ENCODE data around the gene KCNMA1.

Gene KCNMA1

DNA sequence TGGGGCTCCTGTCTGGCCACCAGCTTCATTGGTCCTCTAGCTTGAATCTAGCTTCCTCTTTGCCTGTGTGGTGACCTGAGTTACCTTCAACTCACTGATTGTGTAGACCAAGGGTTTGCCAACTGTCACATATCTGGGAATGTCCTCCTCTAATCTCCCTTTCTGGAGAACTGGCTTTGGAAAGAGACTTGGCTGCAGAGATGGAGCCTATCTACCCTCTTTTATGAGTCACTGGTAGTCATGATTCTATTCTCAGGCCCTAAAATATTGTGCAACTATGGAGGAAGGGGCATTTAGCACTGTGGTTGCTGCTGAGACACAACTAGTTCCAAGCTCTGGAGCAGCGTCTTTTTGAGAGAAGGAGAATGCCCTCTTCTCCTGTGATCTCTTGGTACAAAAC, 691.3 kb downstream of the KCNMA1 start:
- Mint-ChIP-seq H3K4me1 (no peaks in the 10 kb centered on the region), H3K27me3 (no peaks in the 10 kb centered on the region), H3K36me3 (no peaks in the 10 kb centered on the region), H3K9me3 (no peaks in the 10 kb centered on the region), H3K27ac (no peak overlapping the region), H3K4me3 (no peak overlapping the region)
- no peak for ATAC-seq

DNA sequence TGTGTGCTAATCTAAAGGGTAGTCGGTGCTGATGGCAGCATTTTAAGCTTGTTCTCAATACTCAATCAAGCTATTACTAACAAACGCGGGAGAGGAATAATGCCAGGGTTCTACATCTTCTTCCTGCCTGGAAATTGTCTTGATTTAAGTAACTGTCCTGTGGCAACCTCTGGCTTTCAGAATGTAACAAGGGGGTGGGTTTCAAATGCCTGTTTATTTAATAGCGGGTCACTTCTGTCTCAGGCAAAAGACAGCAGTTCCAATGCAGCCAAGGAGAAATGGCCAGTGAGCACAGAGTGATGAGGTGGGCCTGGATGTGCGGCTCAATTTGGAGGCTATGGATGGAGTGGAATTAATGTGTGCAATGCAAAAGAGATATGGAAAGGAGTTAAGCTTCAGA, 692.4 kb downstream of the KCNMA1 start:
- H3K27ac Mint-ChIP-seq: no peak overlapping the region
- ATAC-seq: no peak
- no peak overlapping the region for H3K4me3 Mint-ChIP-seq
- no peaks in the 10 kb centered on the region for H3K4me1 Mint-ChIP-seq
- H3K27me3 Mint-ChIP-seq: no peaks in the 10 kb centered on the region
- H3K9me3 Mint-ChIP-seq: no peaks in the 10 kb centered on the region
- H3K36me3 Mint-ChIP-seq: no peaks in the 10 kb centered on the region

DNA sequence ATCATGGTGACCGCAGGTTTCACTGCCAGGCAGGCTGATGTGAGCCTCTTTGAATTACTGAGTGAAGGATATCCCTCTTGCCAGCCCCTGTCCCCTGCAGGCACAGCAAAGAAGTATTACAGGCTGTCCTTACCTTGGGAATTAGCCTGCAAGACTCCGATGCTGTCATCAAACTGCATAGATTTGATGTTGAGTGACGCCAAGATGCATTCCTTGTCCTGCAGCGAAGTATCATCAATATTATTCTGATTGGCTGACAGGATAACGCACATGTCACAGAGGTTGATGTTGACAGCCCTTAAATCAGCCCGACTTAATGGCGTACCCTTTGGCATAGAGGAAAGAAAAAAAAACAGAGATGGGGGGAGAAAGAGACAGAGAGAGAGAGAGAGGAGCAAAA, 693.0 kb downstream of the KCNMA1 start:
- Mint-ChIP-seq H3K9me3 (no peaks in the 10 kb centered on the region), H3K4me3 (no peak overlapping the region), H3K27me3 (no peaks in the 10 kb centered on the region), H3K4me1 (no peaks in the 10 kb centered on the region), H3K36me3 (no peaks in the 10 kb centered on the region), H3K27ac (no peak overlapping the region)
- no peak for ATAC-seq

DNA sequence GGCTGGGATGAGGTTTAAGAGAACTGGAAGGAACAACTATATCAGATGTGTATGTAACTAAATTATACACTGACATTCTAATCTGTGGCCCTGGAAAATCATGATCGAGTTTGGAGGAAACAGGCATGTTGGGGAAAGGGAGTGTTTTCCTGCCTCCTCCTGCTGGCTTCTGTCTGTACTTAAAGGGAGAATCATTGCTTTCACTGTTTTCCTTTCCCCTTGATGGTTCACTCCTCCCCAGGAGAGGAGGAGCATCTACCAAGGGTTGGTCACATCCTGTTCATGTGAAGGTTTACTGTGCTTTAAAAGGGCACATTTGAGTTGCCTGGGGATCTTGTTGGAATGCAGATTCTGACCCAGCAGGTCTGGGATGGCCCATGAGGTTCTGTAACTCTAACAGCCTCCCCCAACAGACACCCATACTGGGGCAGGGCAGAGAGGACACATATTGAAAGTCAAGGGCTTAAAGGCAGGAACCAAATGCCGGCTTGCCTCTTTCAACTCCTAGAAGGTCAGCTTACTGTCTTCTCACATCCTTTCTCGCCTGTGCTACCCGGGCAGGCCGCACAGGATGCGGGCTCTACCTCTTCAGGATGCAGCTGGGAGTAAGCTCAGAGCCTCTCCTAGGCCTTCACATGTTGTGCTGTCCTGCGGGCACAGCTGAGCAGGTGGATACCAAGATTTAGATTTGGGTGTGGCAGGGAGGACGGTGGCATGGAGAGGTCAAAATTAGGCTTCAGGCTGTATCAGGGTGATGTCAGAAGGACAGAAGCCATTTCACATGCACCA, 694.8 kb downstream of the KCNMA1 start:
- Mint-ChIP-seq H3K9me3 (no peaks in the 10 kb centered on the region), H3K36me3 (no peaks in the 10 kb centered on the region), H3K27me3 (no peaks in the 10 kb centered on the region), H3K4me3 (no peak overlapping the region), H3K27ac (no peak overlapping the region), H3K4me1 (no peaks in the 10 kb centered on the region)
- no peak for ATAC-seq

DNA sequence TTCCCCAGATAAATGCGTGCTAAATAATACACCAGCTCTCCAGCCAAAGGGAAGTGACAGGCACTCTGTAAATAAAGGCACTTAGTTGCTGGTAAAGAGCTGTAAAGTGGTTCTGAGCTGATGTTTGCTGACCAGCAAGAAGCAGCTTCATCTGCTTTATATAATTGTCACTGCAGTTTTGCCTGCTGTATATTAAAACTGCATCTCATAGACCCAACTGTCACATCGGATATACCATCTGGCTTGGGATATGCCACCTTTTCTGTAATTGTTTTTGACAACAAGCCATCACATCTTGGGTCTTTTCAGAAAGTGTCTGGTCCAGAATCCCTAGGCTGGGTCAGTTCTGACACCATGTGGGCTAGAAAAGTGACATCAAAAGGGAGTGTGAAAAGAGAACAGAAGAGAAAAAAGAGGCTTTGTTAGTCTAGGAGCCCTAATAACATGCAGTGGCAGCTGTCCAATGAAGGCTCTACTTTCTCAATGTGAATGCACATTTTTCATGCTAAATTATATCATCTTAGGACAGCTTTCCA, 697.6 kb downstream of the KCNMA1 start:
- H3K4me3 Mint-ChIP-seq: no peak overlapping the region

DNA sequence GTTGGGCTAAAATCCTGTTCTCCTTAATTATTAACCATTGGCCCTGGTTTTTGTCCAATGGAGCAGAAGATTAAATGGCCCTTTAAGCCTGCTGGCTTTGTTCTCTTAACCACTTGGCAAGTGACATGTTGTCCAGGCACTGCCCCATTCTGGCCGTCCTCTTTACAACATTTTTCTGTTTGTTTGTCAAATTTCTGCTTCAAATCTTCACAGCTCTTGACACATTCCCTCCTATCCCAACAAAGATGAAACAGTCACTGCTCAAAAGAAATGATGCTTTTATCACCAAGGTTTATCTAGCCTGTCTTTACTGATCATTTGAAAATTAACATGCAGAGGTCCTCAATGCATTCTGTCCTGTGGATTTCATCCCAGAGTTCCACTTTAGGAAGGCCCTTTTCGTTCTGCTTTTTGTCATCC, 700.4 kb downstream of the KCNMA1 start:
- Mint-ChIP-seq H3K36me3 (no peaks in the 10 kb centered on the region), H3K4me1 (no peaks in the 10 kb centered on the region), H3K4me3 (no peak overlapping the region), H3K27ac (no peak overlapping the region), H3K27me3 (no peaks in the 10 kb centered on the region), H3K9me3 (no peaks in the 10 kb centered on the region)
- no peak for ATAC-seq

More for the DNA sequence above, 697.6 kb downstream of the KCNMA1 start:
- Mint-ChIP-seq H3K9me3 (no peaks in the 10 kb centered on the region), H3K4me1 (no peaks in the 10 kb centered on the region), H3K36me3 (no peaks in the 10 kb centered on the region), H3K27ac (no peak overlapping the region), H3K27me3 (no peaks in the 10 kb centered on the region)
- no peak for ATAC-seq

DNA sequence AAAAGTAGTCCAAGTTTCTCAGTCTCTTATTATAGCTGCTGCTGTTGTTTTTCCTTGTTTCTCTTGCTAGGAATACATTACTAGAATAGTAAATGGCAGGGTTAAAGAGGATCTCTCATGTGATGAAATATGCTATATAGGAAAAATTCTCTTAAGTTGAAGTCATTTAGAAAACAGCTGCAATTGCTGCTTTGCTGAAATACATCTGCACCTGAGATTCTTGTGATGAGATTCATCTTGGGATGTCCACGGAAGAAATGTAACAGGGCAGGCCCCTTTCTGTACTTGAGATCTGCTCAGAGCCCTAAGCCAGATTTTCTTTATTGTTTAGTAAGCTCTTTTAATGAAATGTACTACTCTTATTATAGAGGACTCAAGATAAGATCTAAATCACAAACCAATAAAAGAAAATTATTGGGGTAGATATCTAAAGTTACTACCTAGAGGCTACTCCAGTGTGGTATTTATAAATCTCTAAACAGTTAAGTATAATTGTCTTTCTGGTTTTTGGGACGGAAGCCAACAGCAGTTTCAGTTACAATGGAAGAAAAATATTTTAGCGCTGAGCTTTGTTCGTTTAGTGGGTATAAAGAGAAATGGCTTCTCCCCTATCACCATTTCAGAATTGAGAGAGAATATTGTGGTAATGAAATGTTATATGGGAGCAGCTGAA, 701.5 kb downstream of the KCNMA1 start:
- Mint-ChIP-seq H3K9me3 (peaks cover under 1% of the 10 kb centered on the region), H3K4me3 (no peak overlapping the region), H3K36me3 (no peaks in the 10 kb centered on the region), H3K4me1 (no peaks in the 10 kb centered on the region), H3K27ac (no peak overlapping the region), H3K27me3 (no peaks in the 10 kb centered on the region)
- no peak for ATAC-seq

DNA sequence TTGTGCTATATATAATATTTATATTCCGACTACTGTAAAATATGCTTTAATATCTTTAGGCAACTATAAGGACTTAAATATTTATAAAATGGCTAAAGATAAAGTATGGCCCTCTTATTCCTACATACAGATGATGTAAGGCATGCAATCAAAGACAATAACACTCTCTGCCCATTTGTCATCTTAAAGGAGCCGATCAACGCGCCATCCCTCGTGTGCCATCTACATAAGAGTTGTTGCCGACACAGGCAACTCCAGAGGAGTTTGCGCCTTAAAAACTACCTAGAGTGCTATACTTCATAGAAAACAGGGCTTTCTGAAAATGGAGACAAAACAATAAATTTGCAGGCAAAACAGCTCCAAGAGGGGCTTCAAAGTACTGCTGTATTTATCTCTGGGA, 709.0 kb downstream of the KCNMA1 start:
- no peaks in the 10 kb centered on the region for H3K36me3 Mint-ChIP-seq
- no peak overlapping the region for H3K27ac Mint-ChIP-seq
- ATAC-seq: no peak
- H3K4me1 Mint-ChIP-seq: no peaks in the 10 kb centered on the region
- H3K4me3 Mint-ChIP-seq: no peak overlapping the region
- H3K9me3 Mint-ChIP-seq: peaks cover 8% of the 10 kb centered on the region
- H3K27me3 Mint-ChIP-seq: no peaks in the 10 kb centered on the region

DNA sequence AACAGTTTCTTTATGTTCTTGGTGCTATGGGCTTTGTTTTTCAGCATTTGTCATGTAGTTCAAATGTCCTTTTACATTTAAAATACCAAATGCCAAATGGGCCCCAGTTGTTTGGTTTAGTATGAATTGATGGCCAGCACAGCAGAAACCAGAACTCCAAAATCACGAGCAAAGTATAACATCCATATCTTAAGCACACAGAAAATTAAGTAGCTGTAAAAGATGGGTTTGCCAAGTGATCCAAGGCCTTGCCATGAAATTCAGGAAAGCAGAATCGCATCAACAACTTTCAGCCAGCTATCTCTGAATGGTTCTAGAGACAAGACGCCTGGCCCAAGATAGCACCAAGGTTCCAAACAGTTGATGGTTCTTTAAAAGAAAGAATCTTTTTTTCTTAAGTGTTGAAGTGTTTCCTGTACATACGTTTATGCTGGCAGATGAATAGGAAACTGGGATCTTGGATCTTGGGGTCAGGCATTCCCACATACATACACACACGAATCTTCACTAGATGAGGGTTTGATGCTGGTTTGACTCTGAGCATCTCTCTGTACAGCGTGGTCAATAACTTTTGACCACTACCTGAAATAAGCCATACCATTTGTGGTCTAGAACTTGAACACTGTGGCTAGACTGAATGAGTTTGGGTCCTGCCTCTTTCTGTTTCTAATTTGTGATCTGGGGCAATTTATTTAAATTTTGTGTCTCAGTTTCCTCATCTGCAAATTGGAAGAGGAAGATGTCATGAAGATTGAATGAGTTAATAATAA, 711.8 kb downstream of the KCNMA1 start:
- Mint-ChIP-seq H3K4me1 (no peaks in the 10 kb centered on the region), H3K36me3 (no peaks in the 10 kb centered on the region), H3K4me3 (no peak overlapping the region), H3K9me3 (peaks cover 5% of the 10 kb centered on the region), H3K27ac (no peak overlapping the region), H3K27me3 (no peaks in the 10 kb centered on the region)
- no peak for ATAC-seq

DNA sequence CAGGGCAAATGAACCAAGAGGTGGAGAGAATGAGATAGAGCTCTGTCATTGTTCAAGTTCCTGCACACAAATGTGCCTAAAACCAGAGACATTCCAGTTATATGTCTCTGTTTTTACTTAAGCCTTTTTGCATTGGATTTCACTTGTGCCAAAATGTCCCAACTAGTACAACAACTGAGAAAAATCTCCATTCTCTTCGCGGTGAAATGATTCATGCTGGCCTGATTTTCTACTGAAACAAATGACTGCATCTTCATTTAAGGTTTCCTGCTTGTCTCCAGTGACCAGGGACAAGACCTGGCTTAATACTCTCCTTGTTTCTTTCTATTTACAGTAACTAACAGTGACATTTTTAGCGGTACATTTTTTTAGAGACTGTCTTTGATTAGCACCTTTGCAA, 714.9 kb downstream of the KCNMA1 start:
- Mint-ChIP-seq H3K4me1 (no peaks in the 10 kb centered on the region), H3K36me3 (no peaks in the 10 kb centered on the region), H3K4me3 (no peak overlapping the region), H3K9me3 (no peaks in the 10 kb centered on the region), H3K27me3 (no peaks in the 10 kb centered on the region), H3K27ac (no peak overlapping the region)
- no peak for ATAC-seq

DNA sequence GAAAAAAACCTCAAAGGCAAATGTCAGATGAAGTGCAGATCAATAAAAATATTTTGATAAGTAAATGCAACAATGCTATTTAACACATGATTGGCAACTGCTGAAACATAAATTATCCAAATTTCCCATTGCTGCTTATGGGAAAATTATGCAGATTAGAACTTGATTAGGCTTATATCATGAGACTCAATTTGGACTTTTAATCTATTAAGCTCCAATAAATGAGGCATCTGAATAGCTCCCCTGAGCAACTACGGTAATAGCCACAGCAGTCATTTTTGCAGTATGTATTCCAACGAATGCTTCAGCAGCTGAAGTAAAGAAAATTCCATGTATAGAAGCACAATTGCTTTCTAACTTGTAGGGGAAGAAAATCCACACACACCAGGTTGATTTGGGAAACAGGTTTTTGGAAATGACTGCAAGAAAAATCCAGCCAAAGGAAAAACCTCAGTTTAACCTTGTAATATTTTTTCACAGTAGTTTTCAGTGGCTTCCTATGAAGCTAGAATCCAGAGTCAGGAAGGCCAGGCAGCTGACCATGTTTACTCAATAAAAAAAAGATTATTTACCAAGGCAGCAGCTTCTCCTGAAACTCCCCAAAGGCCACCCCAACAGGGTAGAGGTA, 716.1 kb downstream of the KCNMA1 start:
- no peak overlapping the region for H3K27ac Mint-ChIP-seq
- no peaks in the 10 kb centered on the region for H3K4me1 Mint-ChIP-seq
- H3K4me3 Mint-ChIP-seq: no peak overlapping the region
- no peaks in the 10 kb centered on the region for H3K36me3 Mint-ChIP-seq
- no peak for ATAC-seq
- H3K27me3 Mint-ChIP-seq: no peaks in the 10 kb centered on the region
- H3K9me3 Mint-ChIP-seq: no peaks in the 10 kb centered on the region

DNA sequence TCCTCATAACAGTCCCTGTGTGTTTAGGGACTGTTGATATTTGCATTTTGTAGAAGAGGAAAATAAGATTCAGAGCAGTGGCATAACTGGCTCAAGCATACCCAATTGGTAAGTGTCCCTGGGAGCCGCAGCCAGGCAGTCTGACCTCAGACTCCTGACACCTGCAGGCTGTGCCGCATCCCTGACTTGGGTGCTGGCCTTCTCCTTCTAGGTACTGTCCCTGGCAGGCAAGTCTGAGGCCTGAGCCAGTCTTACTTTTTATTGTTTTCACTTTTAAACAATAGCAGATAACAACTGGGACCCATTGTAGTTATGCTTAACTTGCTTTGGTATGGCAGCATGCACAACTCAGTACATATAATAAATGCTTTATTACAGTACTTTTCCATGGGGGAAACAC, 717.0 kb downstream of the KCNMA1 start:
- no peaks in the 10 kb centered on the region for H3K9me3 Mint-ChIP-seq
- no peak for ATAC-seq
- no peaks in the 10 kb centered on the region for H3K4me1 Mint-ChIP-seq
- no peak overlapping the region for H3K27ac Mint-ChIP-seq
- H3K27me3 Mint-ChIP-seq: no peaks in the 10 kb centered on the region
- H3K36me3 Mint-ChIP-seq: no peaks in the 10 kb centered on the region
- H3K4me3 Mint-ChIP-seq: no peak overlapping the region

DNA sequence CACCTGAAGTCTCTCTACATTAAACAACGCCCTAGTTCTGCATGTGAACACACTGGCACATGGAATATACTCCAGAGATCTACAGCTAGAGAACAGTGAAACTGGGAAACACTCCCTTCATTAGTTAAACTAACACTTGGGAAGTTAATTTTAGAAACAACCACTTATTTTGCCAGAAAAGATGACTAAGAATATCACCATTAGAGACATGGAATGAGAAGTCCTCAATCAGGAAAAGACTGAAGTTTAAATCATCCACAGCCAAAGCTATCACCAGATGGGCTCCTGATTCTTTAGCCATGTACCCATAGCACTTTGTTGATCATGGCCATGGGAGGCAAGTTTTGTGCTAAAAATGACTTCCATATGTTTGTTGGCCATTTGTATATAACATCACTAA, 719.5 kb downstream of the KCNMA1 start:
- Mint-ChIP-seq H3K36me3 (no peaks in the 10 kb centered on the region), H3K9me3 (no peaks in the 10 kb centered on the region), H3K27ac (no peak overlapping the region), H3K27me3 (no peaks in the 10 kb centered on the region), H3K4me3 (no peak overlapping the region), H3K4me1 (no peaks in the 10 kb centered on the region)
- no peak for ATAC-seq

DNA sequence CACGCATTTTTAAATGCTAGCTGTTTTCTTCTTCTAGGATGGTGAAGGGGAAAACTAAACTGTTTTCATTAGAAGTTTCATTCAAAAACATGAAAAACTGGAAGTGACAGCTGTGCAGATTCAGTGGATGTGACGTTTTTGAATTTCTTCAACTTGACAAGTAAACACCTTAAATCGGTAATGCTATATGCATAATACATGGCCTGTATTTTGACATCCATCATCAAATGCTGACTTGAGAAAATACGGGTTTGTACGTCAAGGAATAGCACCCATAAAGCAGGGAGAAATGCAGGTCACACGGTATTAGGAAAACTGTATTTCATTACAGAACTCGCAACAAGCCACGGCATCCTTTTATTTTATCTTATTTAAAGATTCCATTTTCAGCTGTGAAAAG, 720.5 kb downstream of the KCNMA1 start:
- Mint-ChIP-seq H3K27ac (no peak overlapping the region), H3K9me3 (no peaks in the 10 kb centered on the region), H3K4me3 (no peak overlapping the region), H3K36me3 (no peaks in the 10 kb centered on the region), H3K27me3 (no peaks in the 10 kb centered on the region), H3K4me1 (no peaks in the 10 kb centered on the region)
- no peak for ATAC-seq

DNA sequence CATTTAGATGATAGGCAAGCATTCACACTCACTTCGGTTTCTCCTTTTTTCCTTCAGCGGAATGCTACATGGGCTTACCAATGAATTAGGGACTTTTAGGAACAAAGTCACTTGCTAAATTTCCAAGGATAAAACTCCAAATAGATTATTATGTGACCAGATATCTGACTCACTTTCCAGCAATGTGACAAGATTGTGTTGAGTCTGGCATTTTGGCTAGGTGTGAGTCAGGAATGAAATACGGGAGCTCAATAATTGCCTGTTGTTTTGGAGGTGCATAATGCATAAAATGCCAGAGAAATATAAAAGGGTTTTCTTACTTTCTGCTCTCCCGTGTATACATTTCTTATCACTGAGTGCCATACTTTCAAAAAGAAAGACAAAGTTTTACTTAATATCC, 721.1 kb downstream of the KCNMA1 start:
- no peaks in the 10 kb centered on the region for H3K27me3 Mint-ChIP-seq
- H3K9me3 Mint-ChIP-seq: no peaks in the 10 kb centered on the region
- H3K4me3 Mint-ChIP-seq: no peak overlapping the region
- no peak overlapping the region for H3K27ac Mint-ChIP-seq
- no peaks in the 10 kb centered on the region for H3K4me1 Mint-ChIP-seq
- ATAC-seq: no peak
- no peaks in the 10 kb centered on the region for H3K36me3 Mint-ChIP-seq
